ENCODE data around the gene TUBA4B. TPM values are rescaled to one million over a fixed set of nuclear protein-coding genes. Genes with fewer than 3 reads are reported as not detected.
A peak's percentile ranks its signal among the peaks of the same experiment; 100 is the strongest.

Gene TUBA4B
- total RNA-seq, 1 donor, result not detected

GRCh38 chr2:219207884-219208740 lies 44.9 kb upstream of the TUBA4B start:
- no peak for TF ChIP-seq CTCF (IDR thresholded peaks at IDR 0.05; ENCODE audit: insufficient read depth, low read length)
- peak; percentile 52 for DNase-seq (ENCODE audit: low read depth)
- H3K4me3 ChIP-seq (ENCODE audit: low read depth, low read length), result peak overlapping the region; percentile 86

GRCh38 chr2:219209236-219210195 lies 43.5 kb upstream of the TUBA4B start:
- no peak for TF ChIP-seq CTCF (IDR thresholded peaks at IDR 0.05; ENCODE audit: insufficient read depth, low read length)
- no peak for DNase-seq (ENCODE audit: low read depth)
- no peak overlapping the region for H3K4me3 ChIP-seq (ENCODE audit: low read depth, low read length)

- no peak overlapping the region for H3K4me3 ChIP-seq (ENCODE audit: low read depth, low read length)
- no peak for DNase-seq (ENCODE audit: low read depth)
- TF ChIP-seq CTCF (IDR thresholded peaks at IDR 0.05; ENCODE audit: insufficient read depth, low read length), result no peak
Measured at GRCh38 chr2:219210196-219210885, 42.7 kb upstream of the TUBA4B start.

- TF ChIP-seq CTCF (IDR thresholded peaks at IDR 0.05; ENCODE audit: insufficient read depth, low read length), result no peak
- no peak overlapping the region for H3K4me3 ChIP-seq (ENCODE audit: low read depth, low read length)
- DNase-seq (ENCODE audit: low read depth), result no peak
Measured at GRCh38 chr2:219210886-219211362, 42.1 kb upstream of the TUBA4B start.

DNA sequence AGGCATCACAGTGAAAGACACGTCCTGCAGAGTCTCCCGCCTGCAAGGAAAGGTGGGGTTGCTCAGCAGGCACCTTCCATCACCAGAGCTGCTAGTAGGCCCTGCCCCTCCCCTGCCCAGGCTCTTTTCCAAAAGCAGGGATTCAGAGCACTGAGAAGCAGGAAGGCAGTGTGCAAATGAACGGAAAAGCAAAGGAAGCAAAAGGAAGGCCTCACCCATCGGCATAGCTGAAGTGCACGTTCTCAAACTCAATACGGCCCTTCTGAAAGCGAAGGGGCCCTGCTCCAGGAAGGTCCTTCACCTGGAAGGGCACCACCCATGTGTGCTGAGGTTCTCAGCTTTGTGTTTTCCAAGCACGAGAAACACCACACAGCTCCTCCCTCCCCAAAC lies 40.0 kb upstream of the TUBA4B start:
- TF ChIP-seq CTCF (IDR thresholded peaks at IDR 0.05; ENCODE audit: insufficient read depth, low read length), result no peak
- DNase-seq (ENCODE audit: low read depth), result no peak
- no peak overlapping the region for H3K4me3 ChIP-seq (ENCODE audit: low read depth, low read length)

GRCh38 chr2:219213486-219214071 lies 39.5 kb upstream of the TUBA4B start:
- no peak overlapping the region for H3K4me3 ChIP-seq (ENCODE audit: low read depth, low read length)
- DNase-seq (ENCODE audit: low read depth), result no peak
- TF ChIP-seq CTCF (IDR thresholded peaks at IDR 0.05; ENCODE audit: insufficient read depth, low read length), result no peak

Measured in fibroblast of the aortic adventitia (primary cell).